HepG2 (cell line): ENCODE measurements around the gene NPBWR2. TPM values are rescaled to one million over a fixed set of nuclear protein-coding genes. Genes with fewer than 3 reads are reported as not detected.

Source experiments
- CBX2 ChIP-seq, 2 experiments: fragments of 200-600 bp in 1 of 2; sonication (generic); formaldehyde crosslinking in 1 of 2; IDR thresholded peaks; 2 replicates each; pipeline versions ENCODE4 v1.7.0 to v1.8.1; 2018 to 2022; ENCODE audit warnings: low read depth in 2 of 2, low read length in 1 of 2, mild to moderate bottlenecking in 1 of 2, missing genetic modification reagents in 1 of 2
- HNRNPK ChIP-seq: fragments of 200-400 bp; formaldehyde crosslinking; IDR thresholded peaks from 2 replicates; pipeline ENCODE4 v1.6.1; 2018; ENCODE audit warnings: low read length, low read depth, moderate library complexity, mild to moderate bottlenecking; ENCODE audit not compliant: poor library complexity, severe bottlenecking
- IKZF4 ChIP-seq: sonication (generic); formaldehyde crosslinking; IDR thresholded peaks from 2 replicates; pipeline ENCODE4 v1.5.1; 2020; ENCODE audit warnings: borderline replicate concordance, mild to moderate bottlenecking, low read depth, missing genetic modification reagents; ENCODE audit errors: not compliant biosample characterization
- ISX ChIP-seq: sonication (generic); formaldehyde crosslinking; conservative IDR thresholded peaks from 2 replicates; pipeline ENCODE4 v1.5.0; 2020; ENCODE audit warnings: missing genetic modification reagents
- JUND ChIP-seq: sonication (generic); formaldehyde crosslinking; IDR thresholded peaks from 2 replicates; pipeline ENCODE4 v1.8.0; 2022; ENCODE audit warnings: mild to moderate bottlenecking, missing genetic modification reagents
- MED1 ChIP-seq: sonication (generic); formaldehyde crosslinking; IDR thresholded peaks from 2 replicates; pipeline ENCODE4 v1.4.0; 2020; ENCODE audit warnings: missing genetic modification reagents
- POLR2A ChIP-seq, 2 experiments: IDR thresholded peaks; 2 replicates each; pipeline ENCODE4 v1.6.1; 2011; ENCODE audit warnings: low read depth in 2 of 2, low read length in 2 of 2, mild to moderate bottlenecking in 1 of 2, moderate library complexity in 1 of 2; ENCODE audit not compliant: insufficient read depth in 1 of 2
- RXRA ChIP-seq: sonication (generic); formaldehyde crosslinking; IDR thresholded peaks from 2 replicates; pipeline ENCODE4 v1.5.1; 2020; ENCODE audit warnings: missing genetic modification reagents
- SPEN ChIP-seq: sonication (generic); formaldehyde crosslinking; IDR thresholded peaks from 2 replicates; pipeline ENCODE4 v1.5.1; 2020; ENCODE audit warnings: low read depth, mild to moderate bottlenecking, missing genetic modification reagents
- THAP8 ChIP-seq: sonication (generic); formaldehyde crosslinking; IDR thresholded peaks from 2 replicates; pipeline ENCODE4 v1.5.1; 2020; ENCODE audit warnings: missing genetic modification reagents, mild to moderate bottlenecking, borderline replicate concordance
- ZBTB40 ChIP-seq, 2 experiments: fragments of 450-650 bp in 1 of 2; sonication (generic) in 1 of 2; formaldehyde crosslinking in 1 of 2; IDR thresholded peaks; 2 replicates each; pipeline versions ENCODE4 v1.6.1 to v1.8.0; 2016 to 2022; ENCODE audit warnings: antibody characterized with exemption in 1 of 2, mild to moderate bottlenecking in 1 of 2, missing genetic modification reagents in 1 of 2
- ZNF101 ChIP-seq: sonication (generic); formaldehyde crosslinking; IDR thresholded peaks from 2 replicates; pipeline ENCODE4 v1.4.0; 2020; ENCODE audit warnings: mild to moderate bottlenecking, low read depth, missing genetic modification reagents, borderline replicate concordance
- ZNF230 ChIP-seq: sonication (generic); formaldehyde crosslinking; IDR thresholded peaks from 2 replicates; pipeline ENCODE4 v1.4.0; 2020; ENCODE audit warnings: mild to moderate bottlenecking, missing genetic modification reagents
- ZNF549 ChIP-seq: sonication (generic); formaldehyde crosslinking; IDR thresholded peaks from 2 replicates; pipeline ENCODE4 v1.5.0; 2020; ENCODE audit warnings: missing genetic modification reagents
- ZNF746 ChIP-seq: sonication (generic); formaldehyde crosslinking; IDR thresholded peaks from 2 replicates; pipeline ENCODE4 v1.8.0; 2022; ENCODE audit warnings: mild to moderate bottlenecking, missing genetic modification reagents
- ZNF749 ChIP-seq: sonication (generic); formaldehyde crosslinking; IDR thresholded peaks from 2 replicates; pipeline ENCODE4 v1.8.0; 2022; ENCODE audit warnings: mild to moderate bottlenecking, missing genetic modification reagents, moderate library complexity, borderline replicate concordance
- ZNF839 ChIP-seq: sonication (generic); formaldehyde crosslinking; IDR thresholded peaks from 2 replicates; pipeline ENCODE4 v1.4.0; 2020; ENCODE audit warnings: missing genetic modification reagents, mild to moderate bottlenecking, borderline replicate concordance
- ZZZ3 ChIP-seq: sonication (generic); formaldehyde crosslinking; IDR thresholded peaks from 2 replicates; pipeline ENCODE4 v1.4.0; 2020; ENCODE audit warnings: missing genetic modification reagents, mild to moderate bottlenecking, borderline replicate concordance
- polyA plus RNA-seq, 8 experiments: library from polyadenylated mRNA; depleted of rRNA in 3 of 8; stranded (reverse) in 7 of 8; unstranded in 1 of 8; fragments of >200 nt; fragmentation: Illumina TruSeq in 4 of 8; extraction: Trizol in 4 of 8; gene quantifications; 2 replicates each; pipeline versions ENCODE4 v1.2.1 to v1.2.3, GENCODE V29; 2011 to 2016; ENCODE audit warnings: low read depth in 4 of 8, missing spikeins in 1 of 8, mixed read lengths in 1 of 8; ENCODE audit not compliant: insufficient read depth in 1 of 8
- total RNA-seq, 5 experiments: library from RNA; depleted of rRNA; stranded (reverse); fragments of >200 nt; fragmentation: Illumina TruSeq; extraction: Trizol; gene quantifications; 2 replicates each; pipeline ENCODE4 v1.2.3, GENCODE V29; 2016; ENCODE audit warnings: low read depth in 1 of 5

NPBWR2 gene
- total and polyA plus RNA-seq, 2 of the 13 experiments (the other 11 are each of a cell fraction or from before 2014, with no cell fraction given), result not detected

GRCh38 chr20:64062596-64063388 is 44.6 kb downstream of the NPBWR2 start, which contains the start of gene TCEA2 (continued):
- no peak for TF ChIP-seq ZBTB40 (IDR thresholded peaks at IDR 0.05)
- peak; percentile 89 for TF ChIP-seq ZBTB40 (CRISPR knock-in tag; IDR thresholded peaks at IDR 0.05)
- no peak for TF ChIP-seq ZNF101 (CRISPR knock-in tag)
- peak; percentile 33; the same call in 1 of the 2 replicates for TF ChIP-seq ISX (CRISPR knock-in tag)
- TF ChIP-seq MED1 (CRISPR knock-in tag), result peak; percentile 61; the same call in 1 of the 2 replicates
- TF ChIP-seq JUND (CRISPR knock-in tag), result no peak; the same call in 1 of the 2 replicates
- TF ChIP-seq RXRA (CRISPR knock-in tag), result peak; percentile 82
- TF ChIP-seq ZNF230 (CRISPR knock-in tag), result peak; percentile 93; the same call in 1 of the 2 replicates
- peak in 1 of 2 experiments; percentile 81; a peak in 2 of 4 replicates for TF ChIP-seq POLR2A (IDR thresholded peaks at IDR 0.05; ENCODE audit: insufficient read depth in 1 of 2, low read depth in 2 of 2, low read length in 2 of 2)
- peak; percentile 82; the same call in 1 of the 2 replicates for TF ChIP-seq ZZZ3
- no peak for TF ChIP-seq ZNF549 (CRISPR knock-in tag)
- TF ChIP-seq ZNF746, result peak; percentile 69; the same call in 1 of the 2 replicates
- peak; percentile 88 for TF ChIP-seq ZNF839
- no peak for TF ChIP-seq HNRNPK
- peak; percentile 84 for TF ChIP-seq THAP8 (CRISPR knock-in tag)
- peak; percentile 83 for TF ChIP-seq IKZF4 (CRISPR knock-in tag)
- no peak for TF ChIP-seq CBX2 (IDR thresholded peaks at IDR 0.05; ENCODE audit: low read depth, low read length)
- TF ChIP-seq CBX2 (CRISPR knock-in tag; IDR thresholded peaks at IDR 0.05; ENCODE audit: low read depth), result 0 out of 2 replicates have a peak, but pooled peaks have one; percentile 67
- TF ChIP-seq ZNF749 (CRISPR knock-in tag), result peak; percentile 79
- peak; percentile 97 for TF ChIP-seq SPEN (CRISPR knock-in tag)
